H9 (cell line): ENCODE data around the gene BTD. TPM values are rescaled to one million over a fixed set of nuclear protein-coding genes. Genes with fewer than 3 reads are reported as not detected.

Experiments
- DNase-seq: peaks from one replicate; pipeline ENCODE4 v3.0.0-alpha.2; 2017
- H2AFZ ChIP-seq: one replicate; pipeline ENCODE4 v1.6.1; 2013; ENCODE audit warnings: mild to moderate bottlenecking, low read length, control low read depth, moderate library complexity
- H2AK5ac ChIP-seq: 2 replicates; pipeline ENCODE4 v1.6.1; 2013; ENCODE audit warnings: low read length, control low read depth, mixed read lengths; ENCODE audit not compliant: insufficient read length
- H2BK120ac ChIP-seq: one replicate; pipeline ENCODE4 v1.6.1; 2013; ENCODE audit warnings: low read depth, mild to moderate bottlenecking, low read length, control low read depth, inconsistent platforms; ENCODE audit not compliant: poor library complexity, severe bottlenecking
- H2BK12ac ChIP-seq: 2 replicates; pipeline ENCODE4 v1.6.1; 2013; ENCODE audit warnings: low read length, control low read depth, mixed read lengths, low read depth; ENCODE audit not compliant: insufficient read length
- H2BK15ac ChIP-seq: 2 replicates; pipeline ENCODE4 v1.6.1; 2013; ENCODE audit warnings: low read depth, low read length, control low read depth
- H2BK20ac ChIP-seq: one replicate; pipeline ENCODE4 v1.6.1; 2013; ENCODE audit warnings: low read depth, mild to moderate bottlenecking, low read length, control low read depth, inconsistent platforms; ENCODE audit not compliant: poor library complexity, severe bottlenecking
- H2BK5ac ChIP-seq: 2 replicates; pipeline ENCODE4 v1.6.1; 2013; ENCODE audit warnings: low read length, control low read depth, mixed read lengths; ENCODE audit not compliant: insufficient read length
- H3K14ac ChIP-seq: 2 replicates; pipeline ENCODE4 v1.6.1; 2013; ENCODE audit warnings: low read length, control low read depth; ENCODE audit not compliant: insufficient read depth
- H3K18ac ChIP-seq: 2 replicates; pipeline ENCODE4 v1.6.1; 2013; ENCODE audit warnings: low read depth, mild to moderate bottlenecking, mixed read lengths, low read length, control low read depth; ENCODE audit not compliant: insufficient read length
- H3K23ac ChIP-seq: 2 replicates; pipeline ENCODE4 v1.6.1; 2013; ENCODE audit warnings: low read length, control low read depth, mixed read lengths, low read depth; ENCODE audit not compliant: insufficient read length
- H3K23me2 ChIP-seq: 2 replicates; pipeline ENCODE4 v1.6.1; 2013; ENCODE audit warnings: low read depth, mild to moderate bottlenecking, mixed read lengths, low read length, control low read depth; ENCODE audit not compliant: insufficient read length, poor library complexity, severe bottlenecking
- H3K27ac ChIP-seq: 2 replicates; pipeline ENCODE4 v1.5.1; 2013; ENCODE audit warnings: low read length, control low read depth, mixed read lengths, low read depth; ENCODE audit not compliant: insufficient read length
- H3K27me3 ChIP-seq: 2 replicates; pipeline ENCODE4 v1.6.1; 2013; ENCODE audit warnings: low read length, control low read depth, inconsistent platforms; ENCODE audit not compliant: insufficient read depth
- H3K4ac ChIP-seq: 2 replicates; pipeline ENCODE4 v1.6.1; 2013; ENCODE audit warnings: low read depth, mild to moderate bottlenecking, control low read depth, inconsistent platforms, low read length, moderate library complexity
- H3K4me1 ChIP-seq: 2 replicates; pipeline ENCODE4 v1.6.1; 2013; ENCODE audit warnings: low read length, control low read depth, inconsistent platforms; ENCODE audit not compliant: insufficient read depth
- H3K4me2 ChIP-seq: 2 replicates; pipeline ENCODE4 v1.6.1; 2013; ENCODE audit warnings: low read length, control low read depth, mixed read lengths; ENCODE audit not compliant: insufficient read length, insufficient read depth
- H3K56ac ChIP-seq: 2 replicates; pipeline ENCODE4 v1.6.1; 2013; ENCODE audit warnings: low read depth, mild to moderate bottlenecking, mixed read lengths, low read length, control low read depth; ENCODE audit not compliant: insufficient read length
- H3K79me1 ChIP-seq: 2 replicates; pipeline ENCODE4 v1.6.1; 2013; ENCODE audit warnings: low read depth, mild to moderate bottlenecking, moderate library complexity, low read length, control low read depth, inconsistent platforms; ENCODE audit not compliant: insufficient read depth, poor library complexity, severe bottlenecking
- H3K79me2 ChIP-seq: 2 replicates; pipeline ENCODE4 v1.6.1; 2013; ENCODE audit warnings: low read length, control low read depth, inconsistent platforms; ENCODE audit not compliant: insufficient read depth
- H3K9ac ChIP-seq: 2 replicates; pipeline ENCODE4 v1.6.1; 2013; ENCODE audit warnings: low read length, control low read depth, mixed read lengths; ENCODE audit not compliant: insufficient read length; ENCODE audit errors: extremely low read depth
- H3K9me3 ChIP-seq: one replicate; pipeline ENCODE4 v1.6.1; 2013; ENCODE audit warnings: low read depth, low read length, inconsistent platforms; ENCODE audit not compliant: control insufficient read depth
- H3T11ph ChIP-seq: one replicate; pipeline ENCODE4 v1.6.1; 2013; ENCODE audit warnings: mild to moderate bottlenecking, low read length, control low read depth, inconsistent platforms
- H4K20me1 ChIP-seq: one replicate; pipeline ENCODE4 v1.6.1; 2013; ENCODE audit not compliant: control insufficient read depth, insufficient read length, insufficient read depth
- H4K5ac ChIP-seq: 2 replicates; pipeline ENCODE4 v1.6.1; 2013; ENCODE audit warnings: low read depth, mild to moderate bottlenecking, mixed read lengths, low read length, control low read depth; ENCODE audit not compliant: insufficient read length
- H4K8ac ChIP-seq: replicated peaks from 2 replicates; pipeline ENCODE4 v1.6.1; 2013; ENCODE audit warnings: low read length, control low read depth, mixed read lengths, low read depth; ENCODE audit not compliant: insufficient read length
- H4K91ac ChIP-seq: 2 replicates; pipeline ENCODE4 v1.6.1; 2013; ENCODE audit warnings: low read depth, mild to moderate bottlenecking, moderate library complexity, mixed read lengths, low read length, control low read depth; ENCODE audit not compliant: insufficient read length
- H3K27ac Mint-ChIP-seq, 3 experiments: 2 replicates in 2 of 3; 3 replicates in 1 of 3; pipeline ENCODE4 v1.8.0; 2020 to 2021; ENCODE audit warnings: mixed read lengths in 3 of 3, mild to moderate bottlenecking in 1 of 3, moderate library complexity in 1 of 3
- H3K27me3 Mint-ChIP-seq: 2 replicates; pipeline ENCODE4 v1.8.0; 2021; ENCODE audit warnings: low read depth, mild to moderate bottlenecking, moderate library complexity, mixed read lengths
- H3K36me3 Mint-ChIP-seq, 3 experiments: 2 replicates in 2 of 3; 3 replicates in 1 of 3; pipeline ENCODE4 v1.8.0; 2020 to 2021; ENCODE audit warnings: low read depth in 3 of 3, mixed read lengths in 3 of 3; ENCODE audit not compliant: insufficient read depth in 1 of 3
- H3K4me1 Mint-ChIP-seq, 2 experiments: 2 replicates each; pipeline ENCODE4 v1.8.0; 2020; ENCODE audit warnings: mixed read lengths in 2 of 2
- H3K4me3 Mint-ChIP-seq, 2 experiments: 2 replicates in 1 of 2; 3 replicates in 1 of 2; pipeline ENCODE4 v1.8.0; 2020 to 2021; ENCODE audit warnings: mild to moderate bottlenecking in 2 of 2, mixed read lengths in 2 of 2, moderate library complexity in 1 of 2
- H3K9me3 Mint-ChIP-seq, 2 experiments: 2 replicates in 1 of 2; 3 replicates in 1 of 2; pipeline ENCODE4 v1.8.0; 2020; ENCODE audit warnings: mild to moderate bottlenecking in 2 of 2, mixed read lengths in 2 of 2, moderate library complexity in 1 of 2
- WGBS: extraction: QIAGEN DNeasy Blood & Tissue Kit; methylation state at CpG from one replicate; pipeline ENCODE4 v1.1.7; 2013; ENCODE audit warnings: missing lambda C conversion rate, low lambda C conversion rate, mixed read lengths; ENCODE audit not compliant: insufficient read length; ENCODE audit errors: extremely low coverage; 5-methylcytosine and 5-hydroxymethylcytosine counted together
- total RNA-seq: library from RNA; stranded (reverse); gene quantifications from 2 replicates; pipeline ENCODE4 v1.2.1, GENCODE V29; 2021
- TF ChIP-seq, protein P1 (sequence below): fragments of 200-600 bp; sonication (generic); conservative IDR thresholded peaks from 3 replicates; pipeline ENCODE4 v1.8.0; 2021; ENCODE audit warnings: antibody characterized with exemption, mild to moderate bottlenecking

Gene BTD
- total RNA-seq, 1 experiment from 2014 or later, result 21.5 TPM

DNA sequence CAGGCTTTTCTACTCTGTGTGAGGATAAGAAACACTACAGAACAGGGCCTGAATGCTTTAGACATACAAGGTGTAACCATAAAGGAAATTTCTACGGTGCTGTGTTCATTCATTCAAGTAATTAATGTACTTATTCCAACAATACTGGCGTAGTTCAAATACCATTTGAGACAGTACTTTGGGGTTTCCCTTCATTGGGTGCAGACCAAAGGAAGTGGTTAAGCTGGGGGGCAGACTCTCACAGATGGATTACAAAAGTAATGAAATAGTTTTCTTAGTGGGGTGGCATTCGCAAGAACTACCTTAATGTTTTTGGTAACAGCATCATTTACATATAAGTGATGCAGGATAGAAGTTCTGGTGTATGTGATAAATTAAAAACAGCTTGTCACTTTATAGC is 65.9 kb downstream of the BTD start:
- no peaks in the 10 kb centered on the region for H4K20me1 ChIP-seq
- H3K56ac ChIP-seq, result no peak overlapping the region
- no peak overlapping the region for H3K27ac ChIP-seq
- Mint-ChIP-seq H3K36me3 (peaks cover 3 to 29% (median 22%) of the 10 kb centered on the region in 3 experiments; a peak in 6 of 7 replicates), H3K27me3 (no peaks in the 10 kb centered on the region), H3K9me3 (0 out of 5 replicates have a peak, but pooled peaks cover 0 to 4% of the 10 kb centered on the region in 2 experiments), H3K27ac (no peak overlapping the region), H3K4me1 (peaks cover 8 to 14% of the 10 kb centered on the region in 2 experiments), H3K4me3 (no peak overlapping the region)
- no peak overlapping the region for H3K18ac ChIP-seq
- H4K91ac ChIP-seq, result no peak overlapping the region
- H2BK12ac ChIP-seq, result no peak overlapping the region
- H3K27me3 ChIP-seq, result no peaks in the 10 kb centered on the region
- no peak overlapping the region for H2BK5ac ChIP-seq
- H2AFZ ChIP-seq, result no peak overlapping the region
- no peak overlapping the region for H2BK120ac ChIP-seq
- no peak overlapping the region for H4K5ac ChIP-seq
- H3K23ac ChIP-seq, result no peak overlapping the region
- no peaks in the 10 kb centered on the region for H3K79me1 ChIP-seq
- TF ChIP-seq, protein P1, sequence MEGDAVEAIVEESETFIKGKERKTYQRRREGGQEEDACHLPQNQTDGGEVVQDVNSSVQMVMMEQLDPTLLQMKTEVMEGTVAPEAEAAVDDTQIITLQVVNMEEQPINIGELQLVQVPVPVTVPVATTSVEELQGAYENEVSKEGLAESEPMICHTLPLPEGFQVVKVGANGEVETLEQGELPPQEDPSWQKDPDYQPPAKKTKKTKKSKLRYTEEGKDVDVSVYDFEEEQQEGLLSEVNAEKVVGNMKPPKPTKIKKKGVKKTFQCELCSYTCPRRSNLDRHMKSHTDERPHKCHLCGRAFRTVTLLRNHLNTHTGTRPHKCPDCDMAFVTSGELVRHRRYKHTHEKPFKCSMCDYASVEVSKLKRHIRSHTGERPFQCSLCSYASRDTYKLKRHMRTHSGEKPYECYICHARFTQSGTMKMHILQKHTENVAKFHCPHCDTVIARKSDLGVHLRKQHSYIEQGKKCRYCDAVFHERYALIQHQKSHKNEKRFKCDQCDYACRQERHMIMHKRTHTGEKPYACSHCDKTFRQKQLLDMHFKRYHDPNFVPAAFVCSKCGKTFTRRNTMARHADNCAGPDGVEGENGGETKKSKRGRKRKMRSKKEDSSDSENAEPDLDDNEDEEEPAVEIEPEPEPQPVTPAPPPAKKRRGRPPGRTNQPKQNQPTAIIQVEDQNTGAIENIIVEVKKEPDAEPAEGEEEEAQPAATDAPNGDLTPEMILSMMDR, result no peak
- no peak overlapping the region for H3K4me2 ChIP-seq
- H2BK20ac ChIP-seq, result no peak overlapping the region
- H3K4ac ChIP-seq, result no peak overlapping the region
- no peaks in the 10 kb centered on the region for H3K9me3 ChIP-seq
- H2AK5ac ChIP-seq, result no peak overlapping the region
- H3K14ac ChIP-seq, result no peak overlapping the region
- no peak overlapping the region for H3K9ac ChIP-seq
- peaks cover 3% of the 10 kb centered on the region; the same call in 1 of the 2 replicates for H3K4me1 ChIP-seq
- H3K23me2 ChIP-seq, result no peaks in the 10 kb centered on the region
- H2BK15ac ChIP-seq, result no peak overlapping the region
- DNase-seq, result no peak
- no peaks in the 10 kb centered on the region for H3K79me2 ChIP-seq
- WGBS, result no CpG with 5 or more reads among the region's 3 CpGs
- H3T11ph ChIP-seq, result no peak overlapping the region
- no peak overlapping the region for H4K8ac ChIP-seq
